Measurements from ENCODE around the gene KRTAP19-8.

DNA sequence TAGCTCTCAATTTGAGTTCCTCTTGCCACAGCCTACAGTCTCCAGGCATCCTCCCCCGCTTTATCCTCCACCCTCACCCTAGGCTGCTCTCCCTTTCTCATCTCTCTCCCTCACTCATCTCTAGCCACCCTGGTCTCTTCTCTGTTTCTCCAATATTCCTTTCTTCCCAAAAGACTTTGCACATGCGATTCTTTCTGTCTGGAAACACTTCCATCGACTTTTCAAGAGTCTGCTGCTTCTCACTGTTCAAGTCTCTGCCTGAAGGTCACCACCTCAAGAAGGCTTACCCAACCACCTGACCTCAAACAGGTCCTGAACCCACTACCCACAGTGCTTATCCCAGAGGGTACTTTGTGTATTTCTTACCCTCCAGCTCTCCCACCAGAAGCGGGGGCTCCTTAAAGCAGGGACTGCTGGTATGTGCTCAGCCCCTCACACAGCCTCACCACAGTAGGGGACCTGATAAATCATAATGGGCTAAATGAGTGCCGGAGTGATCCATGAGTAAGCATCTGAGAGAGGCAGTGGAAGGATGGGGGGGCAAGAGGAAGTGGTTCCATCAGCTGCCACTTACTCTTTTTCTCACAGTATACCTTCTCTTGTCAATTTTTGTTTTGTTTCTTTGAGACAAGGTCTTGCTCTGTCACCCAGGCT is 14.3 kb upstream of the KRTAP19-8 start:
- TF ChIP-seq CTCF (IDR thresholded peaks at IDR 0.05 in 4 of 5, conservative IDR thresholded peaks at IDR 0.05 in 1 of 5) (no peak), POLR2A (IDR thresholded peaks at IDR 0.05) (no peak)
